HepG2 (cell line): Measurements from ENCODE around the gene LINGO1. TPM values are rescaled to one million over a fixed set of nuclear protein-coding genes. Genes with fewer than 3 reads are reported as not detected.

Source experiments
- ATAC-seq: fragments of 200-7000 bp; cut with Tn5 transposase; 3 replicates; pipeline ENCODE4 v1.9.1; 2020; ENCODE audit warnings: mild to moderate bottlenecking, moderate library complexity
- BruUV-seq: library from RNA; stranded (reverse); fragments of 400-500 nt; replicated peaks from 2 replicates; lab custom pipeline; 2021; lab: Mats Ljungman, UMichigan
- CTCF ChIA-PET: fragments of 300-600 bp; formaldehyde crosslinking; extraction: SDS; loops from one replicate; lab custom pipeline; 2021; ENCODE audit warnings: low total read pairs, inconsistent platforms, low intra/inter-chr PET ratio; lab: Yijun Ruan, JAX
- POLR2A ChIA-PET: fragments of 350-600 bp; sonication (Branson Sonifier 250); formaldehyde crosslinking; loops from one replicate; lab custom pipeline; 2020; ENCODE audit warnings: antibody characterized with exemption, inconsistent platforms; lab: Yijun Ruan, JAX
- DNase-seq: peaks from one replicate; pipeline ENCODE4 v3.0.0-alpha.2; 2015; ENCODE audit warnings: low spot score
- FAIRE-seq: peaks from 3 replicates; lab custom pipeline; 2011; peaks lifted over from hg19 to GRCh38; lab: Jason Lieb, UNC
- H2AFZ ChIP-seq: one replicate; pipeline ENCODE4 v1.6.1; 2011; ENCODE audit warnings: low read length, inconsistent platforms
- H3K27ac ChIP-seq: fragments of 300-600 bp; 3 replicates; pipeline ENCODE4 v1.8.0; 2011; ENCODE audit warnings: mixed run types, mild to moderate bottlenecking, mixed read lengths, low read length, inconsistent platforms; ENCODE audit not compliant: insufficient read depth; ENCODE audit errors: extremely low read length
- H3K27me3 ChIP-seq, 2 experiments: fragments of 200-600 bp in 1 of 2; 2 replicates in 1 of 2; 3 replicates in 1 of 2; pipeline versions ENCODE4 v1.6.0 to v1.8.0; 2011; ENCODE audit warnings: low read length in 2 of 2, mild to moderate bottlenecking in 2 of 2, moderate library complexity in 2 of 2, inconsistent platforms in 1 of 2; ENCODE audit not compliant: insufficient read depth in 2 of 2, control insufficient read depth in 1 of 2
- H3K36me3 ChIP-seq, 2 experiments: fragments of 200-600 bp in 1 of 2; replicated peaks in 1 of 2; 2 replicates in 1 of 2; 3 replicates in 1 of 2; pipeline versions ENCODE4 v1.5.1 to v1.8.0; 2011; ENCODE audit warnings: low read length in 2 of 2, inconsistent platforms in 1 of 2; ENCODE audit not compliant: insufficient read depth in 2 of 2, control insufficient read depth in 1 of 2
- H3K4me1 ChIP-seq: 2 replicates; pipeline ENCODE4 v1.5.1; 2012; ENCODE audit warnings: low read length, inconsistent platforms; ENCODE audit not compliant: insufficient read depth
- H3K4me2 ChIP-seq: 2 replicates; pipeline ENCODE4 v1.6.0; 2011; ENCODE audit warnings: low read depth, low read length, inconsistent platforms
- H3K4me3 ChIP-seq, 3 experiments: fragments of 200-600 bp in 1 of 3; sonication (generic), shearing (Covaris generic) in 1 of 3; replicated peaks in 1 of 3; 2 replicates each; pipeline ENCODE4 v1.5.1; 2011 to 2016; ENCODE audit warnings: low read length in 3 of 3, inconsistent platforms in 2 of 3, low read depth in 2 of 3, mild to moderate bottlenecking in 2 of 3, control low read depth in 1 of 3, mixed read lengths in 1 of 3; ENCODE audit not compliant: insufficient read depth in 1 of 3
- H3K79me2 ChIP-seq: one replicate; pipeline ENCODE4 v1.6.1; 2011; ENCODE audit warnings: low read length, inconsistent platforms; ENCODE audit not compliant: insufficient read depth
- H3K9ac ChIP-seq: 2 replicates; pipeline ENCODE4 v1.6.0; 2011; ENCODE audit warnings: mild to moderate bottlenecking, low read depth, low read length, inconsistent platforms; ENCODE audit not compliant: insufficient read depth
- H3K9me3 ChIP-seq: 2 replicates; pipeline ENCODE4 v1.5.1; 2012; ENCODE audit warnings: mild to moderate bottlenecking, low read length
- H4K20me1 ChIP-seq: 2 replicates; pipeline ENCODE4 v1.6.0; 2011; ENCODE audit warnings: inconsistent platforms, mild to moderate bottlenecking, low read length, moderate library complexity; ENCODE audit not compliant: insufficient read depth
- ERF ChIP-seq: IDR thresholded peaks from 2 replicates; pipeline ENCODE4 v1.6.1; 2018; ENCODE audit warnings: missing biosample characterization, missing genetic modification reagents
- JARID2 ChIP-seq: sonication (generic); formaldehyde crosslinking; IDR thresholded peaks from 2 replicates; pipeline ENCODE4 v1.8.1; 2023; ENCODE audit warnings: missing genetic modification reagents, inconsistent platforms; ENCODE audit not compliant: insufficient replicate concordance
- KDM1A ChIP-seq: IDR thresholded peaks from 2 replicates; pipeline ENCODE4 v1.6.1; 2016; ENCODE audit warnings: missing compliant biosample characterization
- KLF11 ChIP-seq: IDR thresholded peaks from 2 replicates; pipeline ENCODE4 v1.6.1; 2016; ENCODE audit warnings: missing compliant biosample characterization
- MTA3 ChIP-seq: sonication (generic); formaldehyde crosslinking; IDR thresholded peaks from 2 replicates; pipeline ENCODE4 v1.4.0; 2020; ENCODE audit warnings: missing genetic modification reagents
- NR2F2 ChIP-seq: IDR thresholded peaks from 2 replicates; pipeline ENCODE4 v1.6.1; 2012; ENCODE audit warnings: low read depth, inconsistent platforms, borderline replicate concordance
- RFXAP ChIP-seq: sonication (generic); formaldehyde crosslinking; IDR thresholded peaks from 2 replicates; pipeline ENCODE4 v1.4.0; 2020; ENCODE audit warnings: missing genetic modification reagents, borderline replicate concordance
- ZNF230 ChIP-seq: sonication (generic); formaldehyde crosslinking; IDR thresholded peaks from 2 replicates; pipeline ENCODE4 v1.4.0; 2020; ENCODE audit warnings: mild to moderate bottlenecking, missing genetic modification reagents
- ZNF235 ChIP-seq: sonication (generic); formaldehyde crosslinking; IDR thresholded peaks from 2 replicates; pipeline ENCODE4 v1.8.1; 2023; ENCODE audit warnings: mild to moderate bottlenecking, missing genetic modification reagents, borderline replicate concordance
- ZNF558 ChIP-seq: sonication (generic); formaldehyde crosslinking; IDR thresholded peaks from 2 replicates; pipeline ENCODE4 v1.9.0; 2022; ENCODE audit warnings: mild to moderate bottlenecking, missing genetic modification reagents, borderline replicate concordance
- ZNF574 ChIP-seq: sonication (generic); formaldehyde crosslinking; IDR thresholded peaks from 2 replicates; pipeline ENCODE4 v1.4.0; 2020; ENCODE audit warnings: missing genetic modification reagents
- ZNF691 ChIP-seq: sonication (generic); formaldehyde crosslinking; IDR thresholded peaks from 2 replicates; pipeline ENCODE4 v1.4.0; 2020; ENCODE audit warnings: missing genetic modification reagents, low read depth, mild to moderate bottlenecking, borderline replicate concordance
- WGBS: methylation state at CpG from one replicate; pipeline ENCODE4 v1.1.6; 2017; ENCODE audit warnings: low lambda C conversion rate; 5-methylcytosine and 5-hydroxymethylcytosine counted together
- in situ Hi-C: cut with HindIII; loops from 2 replicates; pipeline ENCODE4 v1.10.0; 2017; ENCODE audit warnings: low pct_unique_long_range_greater_than_20kb; ENCODE audit not compliant: extremely low pct_ligation_motif_present
- intact Hi-C: fragments of 100-400 bp; cut with micrococcal nuclease; formaldehyde crosslinking; loops from one replicate; pipeline ENCODE4 v1.10.0; 2022; ENCODE audit not compliant: unreplicated experiment
- polyA plus RNA-seq, 8 experiments: library from polyadenylated mRNA; depleted of rRNA in 3 of 8; stranded (reverse) in 7 of 8; unstranded in 1 of 8; fragments of >200 nt; fragmentation: Illumina TruSeq in 4 of 8; extraction: Trizol in 4 of 8; gene quantifications; 2 replicates each; pipeline versions ENCODE4 v1.2.1 to v1.2.3, GENCODE V29; 2011 to 2016; ENCODE audit warnings: low read depth in 4 of 8, missing spikeins in 1 of 8, mixed read lengths in 1 of 8; ENCODE audit not compliant: insufficient read depth in 1 of 8
- total RNA-seq, 5 experiments: library from RNA; depleted of rRNA; stranded (reverse); fragments of >200 nt; fragmentation: Illumina TruSeq; extraction: Trizol; gene quantifications; 2 replicates each; pipeline ENCODE4 v1.2.3, GENCODE V29; 2016; ENCODE audit warnings: low read depth in 1 of 5

The LINGO1 gene
- total and polyA plus RNA-seq, 2 of the 13 experiments (the other 11 are each of a cell fraction or from before 2014, with no cell fraction given), result 0.07 TPM; not detected in 1

GRCh38 chr15:77664428-77664827 lies 31.7 kb upstream of the LINGO1 start:
- Histone ChIP-seq H3K4me2 (no peak overlapping the region), H3K9ac (no peak overlapping the region), H3K27me3 (peaks cover 2 to 7% of the 10 kb centered on the region in 2 experiments; a peak in 3 of 5 replicates), H3K4me1 (no peaks in the 10 kb centered on the region), H3K36me3 (no peaks in the 10 kb centered on the region), H3K4me3 (no peak overlapping the region), H2AFZ (no peak overlapping the region), H3K79me2 (no peaks in the 10 kb centered on the region), H4K20me1 (no peaks in the 10 kb centered on the region), H3K9me3 (no peaks in the 10 kb centered on the region), H3K27ac (no peak overlapping the region)
- CTCF ChIA-PET, result no interaction called here
- FAIRE-seq, result no peak
- WGBS, result 20% methylated on average over 5 of the region's 5 CpGs
- no TSS peak for BruUV-seq
- POLR2A ChIA-PET, result no interaction called here
- ATAC-seq, result no peak
- in situ Hi-C loops, result no loop called here
- TF ChIP-seq ZNF574 (CRISPR knock-in tag) (no peak), ZNF691 (CRISPR knock-in tag) (no peak), KDM1A (CRISPR knock-in tag) (no peak)
- intact Hi-C loops, result no loop called here
- DNase-seq, result no peak

- Histone ChIP-seq H2AFZ (no peak overlapping the region), H3K4me2 (no peak overlapping the region), H4K20me1 (no peaks in the 10 kb centered on the region), H3K9ac (no peak overlapping the region), H3K27me3 (peaks cover 4 to 13% of the 10 kb centered on the region in 2 experiments; a peak in 4 of 5 replicates), H3K9me3 (no peaks in the 10 kb centered on the region), H3K79me2 (no peaks in the 10 kb centered on the region), H3K36me3 (no peaks in the 10 kb centered on the region), H3K27ac (no peak overlapping the region), H3K4me1 (no peaks in the 10 kb centered on the region), H3K4me3 (no peak overlapping the region)
- 38% methylated on average over 4 of the region's 5 CpGs for WGBS
- DNase-seq (no peak), ATAC-seq (no peak), FAIRE-seq (no peak)
- in situ Hi-C loops (no loop called here), intact Hi-C loops (no loop called here)
- no TSS peak for BruUV-seq
- CTCF ChIA-PET, result no interaction called here
- POLR2A ChIA-PET, result no interaction called here
- TF ChIP-seq JARID2 (CRISPR knock-in tag) (no peak), RFXAP (CRISPR knock-in tag) (no peak), ZNF235 (CRISPR knock-in tag) (no peak), KLF11 (CRISPR knock-in tag) (no peak), ERF (CRISPR knock-in tag) (no peak), NR2F2 (no peak), ZNF230 (CRISPR knock-in tag) (no peak), MTA3 (CRISPR knock-in tag) (no peak), ZNF558 (CRISPR knock-in tag) (no peak)
Observed at GRCh38 chr15:77663256-77663655, 30.5 kb upstream of the LINGO1 start.
